Measurements from ENCODE around the gene CASR. TPM values are rescaled to one million over a fixed set of nuclear protein-coding genes. Genes with fewer than 3 reads are reported as not detected.

Gene CASR
- total RNA-seq, 2 experiments from 2014 or later = 0.14 to 0.19 TPM

DNA sequence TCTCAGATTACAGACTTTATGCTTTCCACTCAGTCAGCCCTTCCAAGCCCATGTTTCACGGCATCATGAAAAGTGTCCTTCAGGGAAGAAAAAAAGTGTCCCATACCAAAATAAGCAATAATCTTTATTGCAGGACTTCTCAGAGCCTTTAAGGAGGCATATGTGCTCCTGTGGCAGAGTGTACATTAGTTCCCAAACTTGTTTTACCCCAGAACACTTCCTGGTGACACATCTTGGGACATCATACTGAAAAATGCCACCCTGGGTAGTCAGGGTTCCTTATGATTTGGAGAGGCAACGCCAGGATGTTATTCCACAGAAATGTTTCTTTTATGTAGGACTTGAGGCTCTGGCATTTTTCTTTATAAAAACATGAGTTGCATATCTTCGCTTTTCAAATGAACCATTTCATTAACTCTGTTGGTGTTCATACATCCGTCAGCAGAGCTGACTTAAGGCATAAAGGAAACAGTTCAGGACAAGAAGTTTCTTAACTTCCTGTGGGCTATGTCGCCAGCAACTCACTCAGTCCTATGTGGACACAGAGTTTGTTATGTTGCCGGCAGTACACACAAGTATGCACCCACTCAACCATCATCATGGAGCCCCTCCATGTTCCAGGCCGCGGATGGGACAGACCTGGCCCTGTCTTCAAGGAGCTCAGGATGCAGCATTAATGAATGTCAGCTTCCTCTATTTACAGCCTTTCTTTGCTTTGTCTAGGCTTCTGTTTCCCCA is 63.8 kb downstream of the CASR start:
- Mint-ChIP-seq H3K27me3 (peaks cover 6% of the 10 kb centered on the region), H3K9me3 (no peaks in the 10 kb centered on the region), H3K4me3 (no peak overlapping the region), H3K36me3 (no peaks in the 10 kb centered on the region), H3K27ac (no peak overlapping the region), H3K4me1 (ENCODE audit: low read depth) (peaks cover 16% of the 10 kb centered on the region)
- DNase-seq = no peak
- intact Hi-C loops (cut with micrococcal nuclease) = loop anchor here (2.0 kb wide), 1 partner anchor 100 kb away; no protein-coding TSS in a partner anchor
- ChIA-PET POLR2A (interaction anchor here (1.4 kb wide), 1 partner anchor 101 kb away, joined by 3 read pairs; no protein-coding TSS in a partner anchor), CTCF (interaction anchor here (0.9 to 1.7 kb wide), 3 partner anchors 12 to 146 kb away, joined by 3 to 7 read pairs (median 7); no protein-coding TSS in a partner anchor)

DNA sequence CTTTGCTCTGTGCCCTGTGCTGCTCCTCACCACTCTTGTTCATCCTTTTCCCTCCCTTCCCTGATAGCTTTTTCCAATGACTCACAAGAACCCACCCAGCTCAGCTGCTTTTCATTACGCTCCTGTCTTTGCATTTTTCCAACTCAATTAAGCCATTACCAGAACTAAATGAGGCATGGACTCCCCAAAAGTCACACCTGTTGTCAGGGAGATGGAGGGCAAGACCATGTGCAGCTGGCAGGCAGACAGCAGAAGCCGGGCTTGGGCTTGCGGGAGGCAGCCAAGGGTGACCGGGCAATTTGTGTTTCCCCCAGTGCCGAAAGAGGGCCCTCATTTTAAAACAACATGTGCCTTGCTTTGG is 64.3 kb downstream of the CASR start:
- peaks cover 16% of the 10 kb centered on the region for H3K4me1 Mint-ChIP-seq (ENCODE audit: low read depth)
- H3K4me3 Mint-ChIP-seq = no peak overlapping the region
- no peak overlapping the region for H3K27ac Mint-ChIP-seq
- ChIA-PET CTCF (no interaction called here), POLR2A (no interaction called here)
- DNase-seq = no peak
- H3K27me3 Mint-ChIP-seq = peaks cover 4% of the 10 kb centered on the region
- no peaks in the 10 kb centered on the region for H3K9me3 Mint-ChIP-seq
- H3K36me3 Mint-ChIP-seq = no peaks in the 10 kb centered on the region
- intact Hi-C loops (cut with micrococcal nuclease) = loop anchor here (2.0 kb wide), 1 partner anchor 101 kb away; no protein-coding TSS in a partner anchor

DNA sequence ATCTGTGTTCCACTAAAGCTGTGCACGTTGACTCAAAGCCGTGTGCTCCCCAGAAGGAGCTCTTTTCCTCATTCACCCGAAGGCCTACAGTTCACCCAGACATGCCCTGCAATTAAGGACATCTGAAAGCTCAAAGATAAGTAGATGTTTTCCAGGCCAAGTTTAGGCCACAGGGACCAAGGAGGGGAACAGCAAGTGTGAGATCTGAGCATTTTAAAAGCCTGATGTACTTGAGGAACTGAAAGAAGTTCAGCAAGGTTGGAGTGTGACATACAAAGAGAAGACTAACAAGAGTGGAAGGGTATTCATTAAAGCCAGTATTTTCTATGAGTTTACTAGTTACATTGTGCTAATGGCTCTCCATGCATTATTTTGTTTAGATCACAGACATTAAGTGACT is 68.0 kb downstream of the CASR start:
- Mint-ChIP-seq H3K27me3 (peaks cover 2% of the 10 kb centered on the region), H3K4me1 (ENCODE audit: low read depth) (peaks cover 15% of the 10 kb centered on the region), H3K36me3 (no peaks in the 10 kb centered on the region), H3K9me3 (no peaks in the 10 kb centered on the region), H3K4me3 (no peak overlapping the region), H3K27ac (no peak overlapping the region)
- intact Hi-C loops (cut with micrococcal nuclease) = no loop called here
- ChIA-PET POLR2A (no interaction called here), CTCF (no interaction called here)
- no peak for DNase-seq

DNA sequence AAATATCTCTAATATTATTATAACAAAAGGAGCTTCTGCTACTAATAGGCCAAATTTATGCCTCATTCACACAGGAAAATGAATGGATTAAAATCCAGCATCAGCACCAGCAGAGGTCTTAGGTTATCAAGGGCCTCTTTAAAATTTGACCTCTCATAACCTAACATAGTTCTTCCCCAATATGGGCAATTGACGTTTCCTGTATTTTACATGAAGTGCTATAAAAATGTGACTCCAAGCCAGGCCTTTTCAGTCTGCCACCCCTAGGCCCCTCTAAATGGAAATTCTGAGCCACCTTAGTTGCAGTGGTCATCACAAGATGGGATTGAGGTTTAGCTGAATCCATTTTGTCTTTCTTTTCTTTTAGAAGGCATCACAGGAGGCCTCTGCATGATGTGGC is 70.1 kb downstream of the CASR start:
- Mint-ChIP-seq H3K27ac (no peak overlapping the region), H3K4me3 (no peak overlapping the region), H3K9me3 (no peaks in the 10 kb centered on the region), H3K36me3 (no peaks in the 10 kb centered on the region), H3K27me3 (peaks cover 2% of the 10 kb centered on the region), H3K4me1 (ENCODE audit: low read depth) (peaks cover 14% of the 10 kb centered on the region)
- intact Hi-C loops (cut with micrococcal nuclease) = no loop called here
- ChIA-PET POLR2A (no interaction called here), CTCF (interaction anchor here (0.8 to 1.0 kb wide), 3 partner anchors 152 to 419 kb away, joined by 3 read pairs; partner anchors contain the start of genes EAF2 and IQCB1)
- no peak for DNase-seq

DNA sequence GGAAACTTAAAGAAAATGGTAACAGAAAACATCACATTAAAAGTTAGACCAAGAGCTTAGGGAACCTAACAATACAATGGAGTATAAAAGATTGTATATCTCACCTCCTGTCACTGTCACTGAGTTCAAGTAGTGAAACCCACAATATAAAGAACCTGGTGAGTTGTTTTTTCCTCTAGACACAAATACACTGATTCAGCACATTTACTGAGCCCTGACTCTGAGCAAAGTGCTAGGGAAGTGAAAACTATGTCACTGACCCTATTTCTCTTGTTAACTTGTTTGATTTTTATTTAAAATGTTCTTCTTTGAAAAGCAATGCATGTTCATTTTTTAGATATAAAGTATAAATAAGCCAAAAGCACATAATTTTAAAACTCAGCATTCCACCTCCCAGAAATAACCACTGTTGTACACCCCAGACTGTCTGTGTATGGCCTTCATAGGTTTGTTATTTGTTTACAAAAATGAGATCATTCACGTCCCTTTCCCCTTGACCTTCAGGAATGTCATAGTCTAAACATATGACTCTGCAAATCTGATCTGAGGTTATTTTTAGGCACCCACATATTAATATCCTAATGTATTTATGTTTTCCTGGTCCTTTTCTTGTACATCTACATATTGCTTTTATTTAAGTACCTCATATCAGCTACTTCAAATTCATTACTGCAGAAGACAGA is 72.4 kb downstream of the CASR start:
- no peaks in the 10 kb centered on the region for H3K36me3 Mint-ChIP-seq
- CTCF ChIA-PET = interaction anchor here (0.7 to 6.1 kb wide), 6 partner anchors 10 to 155 kb away, joined by 3 to 85 read pairs (median 6); no protein-coding TSS in a partner anchor
- DNase-seq = no peak
- peaks cover 2% of the 10 kb centered on the region for H3K27me3 Mint-ChIP-seq
- POLR2A ChIA-PET = interaction anchor here (0.9 to 1.0 kb wide), 2 partner anchors 10 to 155 kb away, joined by 3 to 4 read pairs; no protein-coding TSS in a partner anchor
- H3K27ac Mint-ChIP-seq = no peak overlapping the region
- intact Hi-C loops (cut with micrococcal nuclease) = loop anchor here (1.0 to 5.0 kb wide), 6 partner anchors 10 to 594 kb away; partner anchors contain the start of gene HCLS1
- no peak overlapping the region for H3K4me3 Mint-ChIP-seq
- peaks cover 19% of the 10 kb centered on the region for H3K4me1 Mint-ChIP-seq (ENCODE audit: low read depth)
- H3K9me3 Mint-ChIP-seq = no peaks in the 10 kb centered on the region

DNA sequence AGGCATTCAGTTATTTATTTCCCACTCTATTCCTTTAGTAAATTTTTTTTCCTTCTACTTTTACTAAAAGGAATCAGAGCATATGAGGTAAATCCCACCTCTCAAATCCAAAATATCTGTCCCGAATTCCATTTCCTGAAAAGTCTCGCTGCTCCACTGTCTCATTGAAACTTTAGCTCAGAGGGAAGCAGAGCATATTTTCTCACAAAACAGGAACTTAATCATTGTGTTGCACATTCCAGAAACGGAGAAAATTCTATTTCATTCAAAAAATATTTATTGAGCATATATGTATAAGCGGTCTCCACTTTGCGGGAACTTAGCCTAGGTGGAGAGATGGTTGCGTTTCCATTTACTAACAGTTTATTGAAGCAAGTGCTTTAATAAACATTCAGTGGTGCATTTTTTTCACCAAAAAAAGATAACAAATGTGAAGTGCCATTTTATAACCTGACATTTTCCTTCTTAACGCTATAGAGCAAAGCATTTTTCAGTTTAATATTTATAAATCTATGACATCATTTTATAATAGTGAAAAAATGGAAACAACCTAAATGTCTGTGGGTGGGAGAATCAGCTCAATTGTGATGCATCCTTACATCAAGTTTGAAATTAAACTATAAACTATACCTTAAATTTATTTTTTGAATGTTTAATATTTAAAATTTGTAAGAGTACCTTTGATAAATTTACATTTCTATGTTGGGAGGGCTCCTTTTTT is 74.3 kb downstream of the CASR start:
- Mint-ChIP-seq H3K4me3 (no peak overlapping the region), H3K27ac (no peak overlapping the region), H3K36me3 (no peaks in the 10 kb centered on the region), H3K27me3 (peaks cover 11% of the 10 kb centered on the region), H3K9me3 (no peaks in the 10 kb centered on the region), H3K4me1 (ENCODE audit: low read depth) (peaks cover 19% of the 10 kb centered on the region)
- DNase-seq = no peak
- CTCF ChIA-PET = interaction anchor here (0.6 to 6.1 kb wide), 11 partner anchors 12 to 563 kb away, joined by 3 to 85 read pairs (median 4); no protein-coding TSS in a partner anchor
- intact Hi-C loops (cut with micrococcal nuclease) = loop anchor here (1.0 to 5.0 kb wide), 7 partner anchors 41 to 596 kb away; partner anchors contain the start of gene HCLS1
- POLR2A ChIA-PET = interaction anchor here (1.2 to 1.9 kb wide), 2 partner anchors 111 to 156 kb away, joined by 4 to 16 read pairs; no protein-coding TSS in a partner anchor

DNA sequence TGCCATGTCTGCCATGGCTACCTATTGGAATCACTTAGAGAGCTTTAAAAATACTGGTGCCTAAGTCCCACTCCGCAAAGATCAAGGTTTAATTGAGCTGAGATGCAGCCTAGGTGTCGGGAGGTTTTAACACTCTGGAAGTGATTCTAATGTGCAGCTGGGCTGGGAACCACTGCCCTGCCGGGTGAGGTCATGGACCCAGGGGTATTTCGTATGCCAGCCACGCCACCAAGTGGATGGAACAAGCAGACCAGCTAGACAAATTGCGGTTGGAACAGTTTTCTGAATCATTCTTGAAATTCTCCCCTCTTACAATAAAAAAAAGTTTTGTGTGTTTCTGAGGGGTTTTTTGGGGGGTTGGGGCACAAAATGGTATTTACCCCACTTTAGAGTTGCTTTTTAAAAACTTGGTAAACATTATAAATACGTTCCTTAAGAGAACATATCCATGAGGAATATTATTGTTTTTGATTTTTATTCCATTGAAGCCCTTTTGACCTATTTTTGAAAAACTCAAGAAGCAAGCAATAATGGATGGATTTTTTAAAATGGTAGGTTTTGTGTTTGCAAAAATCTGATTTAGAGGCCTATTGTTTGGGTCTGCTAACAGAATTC is 75.4 kb downstream of the CASR start:
- H3K4me3 Mint-ChIP-seq = no peak overlapping the region
- H3K27ac Mint-ChIP-seq = peak overlapping the region; percentile 45
- ChIA-PET CTCF (interaction anchor here (0.6 to 6.1 kb wide), 14 partner anchors 13 to 1691 kb away, joined by 3 to 85 read pairs (median 4); partner anchors contain the start of gene POLQ), POLR2A (interaction anchor here (1.2 to 1.9 kb wide), 2 partner anchors 112 to 157 kb away, joined by 4 to 16 read pairs; no protein-coding TSS in a partner anchor)
- H3K9me3 Mint-ChIP-seq = no peaks in the 10 kb centered on the region
- no peaks in the 10 kb centered on the region for H3K36me3 Mint-ChIP-seq
- H3K27me3 Mint-ChIP-seq = peaks cover 15% of the 10 kb centered on the region
- peaks cover 19% of the 10 kb centered on the region for H3K4me1 Mint-ChIP-seq (ENCODE audit: low read depth)
- peak; percentile 81 for DNase-seq
- intact Hi-C loops (cut with micrococcal nuclease) = loop anchor here (1.0 to 5.0 kb wide), 8 partner anchors 40 to 713 kb away; partner anchors contain the start of gene HCLS1

DNA sequence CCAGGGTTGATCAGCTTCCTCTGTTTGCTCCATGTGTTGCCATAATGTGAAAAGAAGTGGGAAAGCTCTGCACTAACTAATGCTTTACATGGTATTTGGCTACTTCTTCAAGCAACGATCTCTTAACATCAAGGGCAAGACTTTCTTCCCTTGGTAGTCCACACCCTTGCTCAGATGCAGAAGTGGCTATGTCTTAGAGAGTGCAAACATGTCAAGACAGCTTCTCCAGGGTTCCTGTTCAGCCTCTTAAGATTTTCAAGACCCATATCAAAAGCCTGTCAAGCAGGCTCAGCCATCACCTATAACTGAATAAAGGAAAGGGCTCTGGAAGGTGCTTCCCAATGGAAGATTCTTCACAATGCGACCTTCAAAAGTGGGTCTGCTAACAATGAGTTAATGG is 76.7 kb downstream of the CASR start:
- peaks cover 21% of the 10 kb centered on the region for H3K27me3 Mint-ChIP-seq
- no peak for DNase-seq
- H3K4me3 Mint-ChIP-seq = no peak overlapping the region
- H3K4me1 Mint-ChIP-seq (ENCODE audit: low read depth) = peaks cover 15% of the 10 kb centered on the region
- ChIA-PET CTCF (interaction anchor here (0.7 to 6.1 kb wide), 4 partner anchors 40 to 265 kb away, joined by 3 to 85 read pairs (median 8); no protein-coding TSS in a partner anchor), POLR2A (no interaction called here)
- intact Hi-C loops (cut with micrococcal nuclease) = no loop called here
- no peaks in the 10 kb centered on the region for H3K36me3 Mint-ChIP-seq
- H3K9me3 Mint-ChIP-seq = no peaks in the 10 kb centered on the region
- no peak overlapping the region for H3K27ac Mint-ChIP-seq

DNA sequence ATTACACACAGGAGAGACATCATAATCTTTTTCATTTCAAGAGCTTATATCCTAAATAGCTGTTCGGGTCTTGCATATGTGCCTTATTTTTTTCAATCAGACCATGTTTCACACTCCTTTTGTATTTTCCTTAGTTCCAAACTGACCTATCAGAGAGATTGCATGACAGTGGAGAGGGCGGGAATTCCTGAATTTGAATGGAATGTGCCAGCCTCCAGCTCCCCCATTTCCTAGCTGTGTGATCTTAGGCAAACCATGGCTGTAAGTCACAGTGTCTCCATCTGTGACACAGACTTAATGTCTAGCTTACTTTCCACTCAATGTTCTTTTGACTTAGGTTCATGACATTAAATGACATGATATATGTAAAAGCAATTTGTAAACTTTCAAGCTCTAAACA is 79.6 kb downstream of the CASR start:
- intact Hi-C loops (cut with micrococcal nuclease) = no loop called here
- POLR2A ChIA-PET = no interaction called here
- CTCF ChIA-PET = interaction anchor here (1.8 kb wide), 1 partner anchor 162 kb away, joined by 13 read pairs; no protein-coding TSS in a partner anchor
- H3K4me3 Mint-ChIP-seq = no peak overlapping the region
- no peak overlapping the region for H3K27ac Mint-ChIP-seq
- H3K4me1 Mint-ChIP-seq (ENCODE audit: low read depth) = peaks cover 10% of the 10 kb centered on the region
- H3K36me3 Mint-ChIP-seq = no peaks in the 10 kb centered on the region
- peaks cover 21% of the 10 kb centered on the region for H3K27me3 Mint-ChIP-seq
- no peak for DNase-seq
- no peaks in the 10 kb centered on the region for H3K9me3 Mint-ChIP-seq

DNA sequence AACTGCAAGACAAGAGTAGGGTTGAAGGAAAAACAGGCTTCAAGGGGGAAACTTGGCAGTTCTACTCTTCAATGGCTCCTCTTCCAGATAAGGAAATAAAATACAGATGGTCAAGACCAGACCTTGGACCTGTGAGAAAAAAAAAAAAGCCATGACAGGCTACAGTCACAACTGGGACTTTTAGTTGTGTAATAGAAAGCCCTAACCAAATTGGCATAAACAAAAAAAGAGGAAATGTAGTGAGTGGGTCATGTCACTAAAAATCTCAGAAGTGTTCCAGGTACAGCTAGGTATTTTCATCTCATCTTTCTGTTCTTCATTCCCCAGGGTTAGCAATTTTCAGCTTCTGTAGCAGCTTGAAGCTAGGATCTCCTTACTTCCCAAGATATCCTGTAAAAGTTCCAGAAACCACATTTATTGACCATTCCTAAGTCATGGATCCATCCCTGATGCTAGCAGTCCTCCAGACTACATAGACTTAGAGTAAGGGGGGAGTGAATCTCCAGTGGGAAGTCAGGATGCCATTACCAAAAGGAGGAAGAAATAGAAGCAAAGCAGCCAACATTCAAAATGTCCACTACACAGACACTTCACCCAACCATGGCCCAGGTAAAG is 80.6 kb downstream of the CASR start:
- CTCF ChIA-PET = no interaction called here
- H3K9me3 Mint-ChIP-seq = no peaks in the 10 kb centered on the region
- POLR2A ChIA-PET = interaction anchor here (0.7 kb wide), 1 partner anchor 161 kb away, joined by 3 read pairs; no protein-coding TSS in a partner anchor

DNA sequence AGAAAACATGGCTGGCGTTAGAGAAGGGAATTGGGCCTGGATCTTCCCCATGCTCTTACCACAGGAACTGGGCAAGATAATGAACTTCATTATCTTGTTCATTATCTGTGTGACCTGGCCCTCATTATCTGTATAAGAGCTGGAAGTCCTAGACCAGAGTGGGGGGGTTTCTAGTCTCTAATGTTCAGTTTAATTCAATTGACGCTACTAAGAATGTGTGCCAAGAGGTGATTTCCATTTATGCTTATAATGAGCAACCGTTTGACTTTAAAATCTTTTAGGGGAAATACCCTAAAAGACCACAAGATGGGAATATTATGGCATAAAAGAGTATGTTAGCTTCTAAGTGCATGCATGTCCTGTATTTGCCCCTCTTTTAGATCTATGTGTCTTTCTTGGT is 82.5 kb downstream of the CASR start:
- Mint-ChIP-seq H3K27me3 (peaks cover 18% of the 10 kb centered on the region), H3K4me1 (ENCODE audit: low read depth) (peaks cover 2% of the 10 kb centered on the region), H3K4me3 (no peak overlapping the region), H3K36me3 (no peaks in the 10 kb centered on the region), H3K27ac (no peak overlapping the region), H3K9me3 (no peaks in the 10 kb centered on the region)
- ChIA-PET CTCF (interaction anchor here (1.0 kb wide), 2 partner anchors 33 to 163 kb away, joined by 3 read pairs; no protein-coding TSS in a partner anchor), POLR2A (no interaction called here)
- intact Hi-C loops (cut with micrococcal nuclease) = no loop called here
- no peak for DNase-seq

More for the DNA sequence above, 80.6 kb downstream of the CASR start:
- no peak for DNase-seq
- Mint-ChIP-seq H3K4me3 (no peak overlapping the region), H3K27me3 (peaks cover 19% of the 10 kb centered on the region), H3K27ac (no peak overlapping the region), H3K4me1 (ENCODE audit: low read depth) (peaks cover 2% of the 10 kb centered on the region), H3K36me3 (no peaks in the 10 kb centered on the region)
- intact Hi-C loops (cut with micrococcal nuclease) = no loop called here

Measured in activated CD4-positive, alpha-beta memory T cell treated with anti-CD3 and anti-CD28 coated beads for 36 hours (primary cell).